ENCODE results near the gene ZDHHC14. TPM values are rescaled to one million over a fixed set of nuclear protein-coding genes. Genes with fewer than 3 reads are reported as not detected.

ZDHHC14 gene
- polyA plus RNA-seq, 1 donor (not counting 4 experiments of a cell fraction or from before 2014, with no cell fraction given) = 6.4 TPM

GRCh38 chr6:157600807-157601206 is 219.8 kb downstream of the ZDHHC14 start:
- Histone ChIP-seq H3K4me3 (ENCODE audit: control insufficient read depth in 2 of 3, extremely low read depth in 1 of 3, insufficient read depth in 2 of 3, low read depth in 1 of 3, low read length in 3 of 3) (no peak overlapping the region), H3K9me1 (ENCODE audit: control insufficient read depth, extremely low read depth, insufficient read depth, low read length) (no peaks in the 10 kb centered on the region), H3K79me2 (ENCODE audit: control insufficient read depth, insufficient read depth, low read length) (no peaks in the 10 kb centered on the region), H3K9me3 (ENCODE audit: control insufficient read depth, low read depth, low read length) (no peaks in the 10 kb centered on the region), H3K36me3 (ENCODE audit: control insufficient read depth in 2 of 2, extremely low read depth in 1 of 2, insufficient read depth in 2 of 2, low read length in 2 of 2) (peaks cover 0 to 2% of the 10 kb centered on the region in 2 experiments), H3K4me1 (ENCODE audit: control insufficient read depth, extremely low read depth, insufficient read depth, low read length) (no peaks in the 10 kb centered on the region), H3K27ac (ENCODE audit: control insufficient read depth, insufficient read depth, low read length) (no peak overlapping the region), H3K4me2 (ENCODE audit: control insufficient read depth, extremely low read depth, insufficient read depth, low read depth, low read length) (no peak overlapping the region), H4K20me1 (ENCODE audit: control insufficient read depth, extremely low read depth, insufficient read depth, low read length) (no peaks in the 10 kb centered on the region), H3K9ac (ENCODE audit: control insufficient read depth, extremely low read depth, insufficient read depth, low read length) (no peak overlapping the region), H3K27me3 (ENCODE audit: control insufficient read depth, extremely low read depth, insufficient read depth, low read length) (no peaks in the 10 kb centered on the region), H2AFZ (ENCODE audit: control insufficient read depth, low read length) (no peak overlapping the region)
- DNase-seq (ENCODE audit: low read depth, low spot score) = no peak
- FAIRE-seq = no peak
- dilution Hi-C loops (cut with MboI; ENCODE audit: extremely low pct_ligation_motif_present, low sequenced_read_pairs) = no loop called here
- TF ChIP-seq CTCF (optimal IDR thresholded peaks at IDR 0.05 in 1 of 3, IDR thresholded peaks at IDR 0.05 in 1 of 3, conservative IDR thresholded peaks at IDR 0.05 in 1 of 3; ENCODE audit: extremely low read depth in 1 of 3, insufficient read depth in 2 of 3, low read length in 3 of 3) (no peak), EZH2 (IDR thresholded peaks at IDR 0.05; ENCODE audit: low read length) (no peak)

GRCh38 chr6:157602521-157603295 is 221.7 kb downstream of the ZDHHC14 start:
- dilution Hi-C loops (cut with MboI; ENCODE audit: extremely low pct_ligation_motif_present, low sequenced_read_pairs) = no loop called here
- H3K9ac ChIP-seq (ENCODE audit: control insufficient read depth, extremely low read depth, insufficient read depth, low read length) = no peak overlapping the region

More at GRCh38 chr6:157602521-157603295, 221.7 kb downstream of the ZDHHC14 start:
- no peak for TF ChIP-seq EZH2 (IDR thresholded peaks at IDR 0.05; ENCODE audit: low read length)
- no peak for TF ChIP-seq CTCF (optimal IDR thresholded peaks at IDR 0.05 in 1 of 3, IDR thresholded peaks at IDR 0.05 in 1 of 3, conservative IDR thresholded peaks at IDR 0.05 in 1 of 3; ENCODE audit: extremely low read depth in 1 of 3, insufficient read depth in 2 of 3, low read length in 3 of 3)
- H3K4me1 ChIP-seq (ENCODE audit: control insufficient read depth, extremely low read depth, insufficient read depth, low read length) = no peaks in the 10 kb centered on the region
- no peaks in the 10 kb centered on the region for H3K79me2 ChIP-seq (ENCODE audit: control insufficient read depth, insufficient read depth, low read length)
- H3K4me3 ChIP-seq (ENCODE audit: control insufficient read depth in 2 of 3, extremely low read depth in 1 of 3, insufficient read depth in 2 of 3, low read depth in 1 of 3, low read length in 3 of 3) = no peak overlapping the region
- no peak overlapping the region for H3K27ac ChIP-seq (ENCODE audit: control insufficient read depth, insufficient read depth, low read length)
- FAIRE-seq = no peak
- no peaks in the 10 kb centered on the region for H3K9me3 ChIP-seq (ENCODE audit: control insufficient read depth, low read depth, low read length)
- no peaks in the 10 kb centered on the region for H3K9me1 ChIP-seq (ENCODE audit: control insufficient read depth, extremely low read depth, insufficient read depth, low read length)
- H3K36me3 ChIP-seq (ENCODE audit: control insufficient read depth in 2 of 2, extremely low read depth in 1 of 2, insufficient read depth in 2 of 2, low read length in 2 of 2) = peaks cover 0 to 2% of the 10 kb centered on the region in 2 experiments
- no peak overlapping the region for H2AFZ ChIP-seq (ENCODE audit: control insufficient read depth, low read length)
- no peak for DNase-seq (ENCODE audit: low read depth, low spot score)
- H3K27me3 ChIP-seq (ENCODE audit: control insufficient read depth, extremely low read depth, insufficient read depth, low read length) = no peaks in the 10 kb centered on the region
- no peak overlapping the region for H3K4me2 ChIP-seq (ENCODE audit: control insufficient read depth, extremely low read depth, insufficient read depth, low read depth, low read length)
- H4K20me1 ChIP-seq (ENCODE audit: control insufficient read depth, extremely low read depth, insufficient read depth, low read length) = no peaks in the 10 kb centered on the region
